Liver (tissue), 9 donors: ENCODE results near the gene TMEM178B. TPM values are rescaled to one million over a fixed set of nuclear protein-coding genes. Genes with fewer than 3 reads are reported as not detected.

Experiments
- DNase-seq: peaks from one replicate; pipeline ENCODE4 v3.0.0-alpha.2; 2017; ENCODE audit warnings: low spot score
- H3K27ac ChIP-seq, 2 donors: one replicate each; pipeline ENCODE4 v1.7.0; 2013; ENCODE audit warnings: inconsistent platforms in 2 of 2, low read length in 2 of 2, control low read depth in 1 of 2, low read depth in 1 of 2, mild to moderate bottlenecking in 1 of 2
- H3K27me3 ChIP-seq, 4 donors: one replicate each; pipeline versions ENCODE4 v1.6.1 to v1.7.0; 2013; ENCODE audit warnings: low read length in 3 of 4, inconsistent platforms in 1 of 4, mild to moderate bottlenecking in 1 of 4, moderate library complexity in 1 of 4; ENCODE audit not compliant: control insufficient read depth in 4 of 4, insufficient read depth in 4 of 4
- H3K36me3 ChIP-seq, 4 donors: one replicate each; pipeline versions ENCODE4 v1.6.1 to v1.7.0; 2013; ENCODE audit warnings: low read length in 3 of 4, mild to moderate bottlenecking in 3 of 4, low read depth in 1 of 4, moderate library complexity in 1 of 4; ENCODE audit not compliant: control insufficient read depth in 4 of 4, insufficient read depth in 3 of 4
- H3K4me1 ChIP-seq, 4 donors: one replicate each; pipeline versions ENCODE4 v1.6.1 to v1.7.0; 2013; ENCODE audit warnings: low read length in 3 of 4, mild to moderate bottlenecking in 3 of 4, moderate library complexity in 1 of 4; ENCODE audit not compliant: control insufficient read depth in 4 of 4, insufficient read depth in 4 of 4
- H3K4me3 ChIP-seq, 3 donors: one replicate each; pipeline versions ENCODE4 v1.6.1 to v1.7.0; 2013; ENCODE audit warnings: low read length in 3 of 3, control low read depth in 1 of 3, low read depth in 1 of 3, mild to moderate bottlenecking in 1 of 3
- H3K9ac ChIP-seq, 2 donors: one replicate each; pipeline ENCODE4 v1.7.0; 2013; ENCODE audit warnings: low read length in 2 of 2, mild to moderate bottlenecking in 2 of 2, moderate library complexity in 2 of 2, control low read depth in 1 of 2, low read depth in 1 of 2
- H3K9me3 ChIP-seq, 4 donors: one replicate each; pipeline versions ENCODE4 v1.6.1 to v1.7.0; 2013; ENCODE audit warnings: low read length in 3 of 4; ENCODE audit not compliant: control insufficient read depth in 4 of 4
- ATF3 ChIP-seq: IDR thresholded peaks from 2 replicates; pipeline ENCODE4 v1.6.1; 2016; ENCODE audit warnings: antibody characterized with exemption
- EGR1 ChIP-seq, 2 donors: IDR thresholded peaks; 2 replicates each; pipeline ENCODE4 v1.6.1; 2016 to 2018; ENCODE audit warnings: antibody characterized with exemption in 2 of 2, low read depth in 2 of 2
- FOXA1 ChIP-seq: IDR thresholded peaks from 2 replicates; pipeline ENCODE4 v1.6.1; 2016; ENCODE audit warnings: antibody characterized with exemption
- FOXA2 ChIP-seq: IDR thresholded peaks from 2 replicates; pipeline ENCODE4 v1.6.1; 2016; ENCODE audit warnings: antibody characterized with exemption
- GABPA ChIP-seq, 2 donors: IDR thresholded peaks in 1 of 2; conservative IDR thresholded peaks in 1 of 2; 2 replicates each; pipeline ENCODE4 v1.6.1; 2016; ENCODE audit warnings: antibody characterized with exemption in 2 of 2, mild to moderate bottlenecking in 1 of 2, moderate library complexity in 1 of 2
- HNF4A ChIP-seq, 2 donors: conservative IDR thresholded peaks; 2 replicates each; pipeline ENCODE4 v1.6.1; 2016; ENCODE audit warnings: antibody characterized with exemption in 2 of 2, mild to moderate bottlenecking in 2 of 2
- HNF4G ChIP-seq: IDR thresholded peaks from 2 replicates; pipeline ENCODE4 v1.6.1; 2016; ENCODE audit warnings: antibody characterized with exemption
- JUND ChIP-seq, 2 donors: IDR thresholded peaks; 2 replicates each; pipeline ENCODE4 v1.6.1; 2016; ENCODE audit warnings: antibody characterized with exemption in 2 of 2
- MAX ChIP-seq: IDR thresholded peaks from 2 replicates; pipeline ENCODE4 v1.6.1; 2016; ENCODE audit warnings: antibody characterized with exemption
- NR2F2 ChIP-seq: IDR thresholded peaks from 2 replicates; pipeline ENCODE4 v1.6.1; 2016; ENCODE audit warnings: antibody characterized with exemption
- RAD21 ChIP-seq, 2 donors: IDR thresholded peaks; 2 replicates each; pipeline ENCODE4 v1.6.1; 2016; ENCODE audit warnings: antibody characterized with exemption in 2 of 2, mild to moderate bottlenecking in 2 of 2
- REST ChIP-seq: IDR thresholded peaks from 2 replicates; pipeline ENCODE4 v1.6.1; 2016; ENCODE audit warnings: antibody characterized with exemption, mild to moderate bottlenecking
- RXRA ChIP-seq, 2 donors: IDR thresholded peaks; 2 replicates each; pipeline ENCODE4 v1.6.1; 2017 to 2018; ENCODE audit warnings: antibody characterized with exemption in 2 of 2, mild to moderate bottlenecking in 1 of 2
- TAF1 ChIP-seq: conservative IDR thresholded peaks from 2 replicates; pipeline ENCODE4 v1.6.1; 2016; ENCODE audit warnings: antibody characterized with exemption, mild to moderate bottlenecking
- YY1 ChIP-seq: IDR thresholded peaks from 2 replicates; pipeline ENCODE4 v1.6.1; 2016; ENCODE audit warnings: antibody characterized with exemption, mild to moderate bottlenecking
- ZBTB33 ChIP-seq: IDR thresholded peaks from 2 replicates; pipeline ENCODE4 v1.6.1; 2016; ENCODE audit warnings: antibody characterized with exemption
- WGBS: extraction: QIAGEN DNeasy Blood & Tissue Kit; methylation state at CpG from one replicate; pipeline ENCODE4 v1.1.7; 2013; 5-methylcytosine and 5-hydroxymethylcytosine counted together
- polyA plus RNA-seq, 2 donors: library from polyadenylated mRNA; stranded (reverse) in 1 of 2; unstranded in 1 of 2; fragments of 200-250 nt in 1 of 2; fragments of >200 nt in 1 of 2; fragmentation: Nextera tagmentation in 1 of 2; extraction: Ambion mirVana in 1 of 2; gene quantifications; one replicate each; pipeline versions ENCODE4 v1.2.1 to v1.2.3, GENCODE V29; 2013 to 2015
- total RNA-seq, 2 donors: library from RNA; depleted of rRNA; stranded (reverse); fragments of >200 nt; gene quantifications; one replicate each; pipeline ENCODE4 v1.2.3, GENCODE V29; 2014
- donor health status: healthy.
- donor health status: healthy.
- donor health status: healthy.
- donor health status: healthy.
- donor health status: healthy.

The TMEM178B gene
- total and polyA plus RNA-seq, 4 donors: under 0.01 to 0.02 (median under 0.01) TPM; not detected in 1

GRCh38 chr7:141276031-141276430 lies 202.2 kb downstream of the TMEM178B start:
- Histone ChIP-seq H3K4me3 (no peak overlapping the region), H3K36me3 (no peaks in the 10 kb centered on the region), H3K27me3 (peaks cover 0 to 3% (median 0%) of the 10 kb centered on the region in 4 donors), H3K27ac (no peak overlapping the region), H3K9me3 (no peaks in the 10 kb centered on the region), H3K9ac (no peak overlapping the region), H3K4me1 (no peaks in the 10 kb centered on the region)
- no peak for DNase-seq
- TF ChIP-seq GABPA (IDR thresholded peaks at IDR 0.05 in 1 of 2, conservative IDR thresholded peaks at IDR 0.05 in 1 of 2) (no peak), FOXA2 (no peak), JUND (IDR thresholded peaks at IDR 0.05) (no peak), YY1 (no peak), REST (no peak), ZBTB33 (no peak), EGR1 (IDR thresholded peaks at IDR 0.05; ENCODE audit: low read depth in 2 of 2) (no peak), MAX (no peak), HNF4A (conservative IDR thresholded peaks at IDR 0.05) (no peak), HNF4G (no peak)
- 85% methylated on average over 4 of the region's 4 CpGs for WGBS

GRCh38 chr7:141280100-141280499 lies 206.2 kb downstream of the TMEM178B start:
- TF ChIP-seq ZBTB33 (no peak), HNF4A (conservative IDR thresholded peaks at IDR 0.05) (no peak), FOXA1 (no peak), RXRA (IDR thresholded peaks at IDR 0.05) (no peak), ATF3 (no peak), NR2F2 (no peak), EGR1 (IDR thresholded peaks at IDR 0.05; ENCODE audit: low read depth in 2 of 2) (no peak), YY1 (no peak), RAD21 (IDR thresholded peaks at IDR 0.05) (no peak), TAF1 (no peak), REST (no peak), FOXA2 (no peak), HNF4G (no peak), GABPA (IDR thresholded peaks at IDR 0.05 in 1 of 2, conservative IDR thresholded peaks at IDR 0.05 in 1 of 2) (no peak), JUND (IDR thresholded peaks at IDR 0.05) (no peak), MAX (no peak)
- H3K4me3 ChIP-seq: no peak overlapping the region
- H3K4me1 ChIP-seq: peaks cover 0 to 1% (median 0%) of the 10 kb centered on the region in 4 donors
- WGBS: 82% methylated on average over 3 of the region's 3 CpGs
- no peaks in the 10 kb centered on the region for H3K9me3 ChIP-seq
- H3K36me3 ChIP-seq: no peaks in the 10 kb centered on the region
- no peak for DNase-seq
- no peak overlapping the region for H3K9ac ChIP-seq
- no peaks in the 10 kb centered on the region for H3K27me3 ChIP-seq
- no peak overlapping the region for H3K27ac ChIP-seq
